GM12865 (cell line): ENCODE results near the gene ZMYND10.
A peak's percentile ranks its signal among the peaks of the same experiment; 100 is the strongest.

Experiments used
- DNase-seq: peaks from one replicate; pipeline ENCODE4 v3.0.0; 2010; ENCODE audit warnings: low read depth
- H3K4me3 ChIP-seq: 2 replicates; pipeline ENCODE4 v1.5.1; 2011; ENCODE audit warnings: mild to moderate bottlenecking, low read depth, low read length, control low read depth
- CTCF ChIP-seq: IDR thresholded peaks from 2 replicates; pipeline ENCODE4 v1.5.1; 2011; ENCODE audit warnings: low read length, control low read depth, low read depth, inconsistent platforms; ENCODE audit not compliant: insufficient read depth; ENCODE audit errors: missing control alignments

ZMYND10 gene

GRCh38 chr3:50371133-50371685 lies 25.7 kb upstream of the ZMYND10 start:
- H3K4me3 ChIP-seq, result no peak overlapping the region
- no peak for TF ChIP-seq CTCF
- peak; percentile 34 for DNase-seq

- no peak for DNase-seq
- no peak for TF ChIP-seq CTCF
- H3K4me3 ChIP-seq, result no peak overlapping the region
These were observed 25.1 kb upstream of the ZMYND10 start for GRCh38 chr3:50370594-50370993.

GRCh38 chr3:50369012-50369670 lies 23.6 kb upstream of the ZMYND10 start:
- TF ChIP-seq CTCF, result no peak
- no peak overlapping the region for H3K4me3 ChIP-seq
- no peak for DNase-seq

- TF ChIP-seq CTCF, result no peak
- DNase-seq, result no peak
- no peak overlapping the region for H3K4me3 ChIP-seq
These were observed 20.3 kb upstream of the ZMYND10 start for GRCh38 chr3:50365842-50366220.

- peak overlapping the region; percentile 55 for H3K4me3 ChIP-seq
- TF ChIP-seq CTCF, result no peak
- peak; percentile 92 for DNase-seq
These were observed 19.7 kb upstream of the ZMYND10 start for GRCh38 chr3:50365080-50365841.

GRCh38 chr3:50364573-50365079 lies 19.1 kb upstream of the ZMYND10 start:
- DNase-seq, result no peak
- H3K4me3 ChIP-seq, result peak overlapping the region; percentile 55
- TF ChIP-seq CTCF, result no peak
